Effector memory CD4-positive, alpha-beta T cell (primary cell): ENCODE results near the gene KLF14.

Experiments used
- DNase-seq, 3 donors: peaks; one replicate each; pipeline ENCODE4 v3.0.0-alpha.2; 2020
- H3K27ac ChIP-seq: 2 replicates; pipeline ENCODE4 v1.7.0; 2013; ENCODE audit warnings: mild to moderate bottlenecking, low read length, moderate library complexity; ENCODE audit not compliant: insufficient read depth, poor library complexity, severe bottlenecking
- H3K27me3 ChIP-seq: replicated peaks from 2 replicates; pipeline ENCODE4 v1.7.0; 2013; ENCODE audit warnings: mild to moderate bottlenecking, low read length; ENCODE audit not compliant: insufficient read depth, control insufficient read depth, poor library complexity, severe bottlenecking
- H3K36me3 ChIP-seq: 2 replicates; pipeline ENCODE4 v1.7.0; 2013; ENCODE audit warnings: mild to moderate bottlenecking, low read length, moderate library complexity; ENCODE audit not compliant: control insufficient read depth, insufficient read depth
- H3K4me1 ChIP-seq: 2 replicates; pipeline ENCODE4 v1.7.0; 2013; ENCODE audit warnings: low read length, mild to moderate bottlenecking; ENCODE audit not compliant: control insufficient read depth, insufficient read depth, poor library complexity, severe bottlenecking
- H3K4me3 ChIP-seq: 2 replicates; pipeline ENCODE4 v1.7.0; 2013; ENCODE audit warnings: low read length, low read depth, mild to moderate bottlenecking; ENCODE audit not compliant: insufficient read depth, poor library complexity, severe bottlenecking
- H3K9me3 ChIP-seq: 2 replicates; pipeline ENCODE4 v1.7.0; 2013; ENCODE audit warnings: mild to moderate bottlenecking, low read length, moderate library complexity; ENCODE audit not compliant: control insufficient read depth

The KLF14 gene

DNA sequence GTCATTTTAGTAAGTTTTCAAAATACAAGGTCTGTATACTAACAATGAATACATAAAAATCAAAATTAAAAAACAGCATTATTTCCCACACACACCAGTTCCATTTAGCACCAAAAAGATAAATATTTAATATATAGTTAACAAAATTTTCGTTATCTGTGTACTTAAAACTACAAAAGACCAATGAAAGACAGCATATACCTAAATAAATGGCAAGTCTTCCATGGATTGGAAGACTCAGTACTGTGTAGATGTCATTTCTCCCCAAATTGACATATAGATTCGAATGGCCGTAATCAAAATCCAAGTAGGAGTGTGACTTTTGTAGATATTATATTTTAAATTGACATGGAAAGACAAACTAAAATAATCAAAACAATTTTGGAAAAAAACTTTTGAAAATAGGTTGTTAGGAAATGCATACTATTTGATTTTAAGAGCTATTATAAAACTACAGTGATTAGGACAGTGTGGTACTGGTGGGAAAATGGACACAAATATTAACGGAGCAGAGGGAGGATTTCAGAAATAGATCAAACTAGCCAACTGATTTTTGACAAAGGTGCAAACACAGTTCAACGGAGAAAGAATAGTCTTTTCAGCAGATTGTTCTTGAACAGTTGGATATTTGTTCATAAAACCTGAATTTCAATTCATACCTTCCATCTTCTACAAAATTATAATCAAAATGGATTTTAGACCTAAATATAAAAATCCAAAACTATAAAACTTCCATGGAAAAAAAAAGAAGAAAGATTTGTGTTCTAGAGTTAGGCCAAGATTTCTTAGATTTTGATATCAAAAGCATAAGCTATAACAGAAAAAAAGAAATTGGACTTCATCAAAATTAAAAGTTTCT is 14.8 kb upstream of the KLF14 start:
- Histone ChIP-seq H3K9me3 (no peaks in the 10 kb centered on the region), H3K27me3 (peaks cover 5% of the 10 kb centered on the region), H3K4me1 (no peaks in the 10 kb centered on the region), H3K4me3 (no peak overlapping the region), H3K36me3 (no peaks in the 10 kb centered on the region), H3K27ac (no peak overlapping the region)
- no peak for DNase-seq

DNA sequence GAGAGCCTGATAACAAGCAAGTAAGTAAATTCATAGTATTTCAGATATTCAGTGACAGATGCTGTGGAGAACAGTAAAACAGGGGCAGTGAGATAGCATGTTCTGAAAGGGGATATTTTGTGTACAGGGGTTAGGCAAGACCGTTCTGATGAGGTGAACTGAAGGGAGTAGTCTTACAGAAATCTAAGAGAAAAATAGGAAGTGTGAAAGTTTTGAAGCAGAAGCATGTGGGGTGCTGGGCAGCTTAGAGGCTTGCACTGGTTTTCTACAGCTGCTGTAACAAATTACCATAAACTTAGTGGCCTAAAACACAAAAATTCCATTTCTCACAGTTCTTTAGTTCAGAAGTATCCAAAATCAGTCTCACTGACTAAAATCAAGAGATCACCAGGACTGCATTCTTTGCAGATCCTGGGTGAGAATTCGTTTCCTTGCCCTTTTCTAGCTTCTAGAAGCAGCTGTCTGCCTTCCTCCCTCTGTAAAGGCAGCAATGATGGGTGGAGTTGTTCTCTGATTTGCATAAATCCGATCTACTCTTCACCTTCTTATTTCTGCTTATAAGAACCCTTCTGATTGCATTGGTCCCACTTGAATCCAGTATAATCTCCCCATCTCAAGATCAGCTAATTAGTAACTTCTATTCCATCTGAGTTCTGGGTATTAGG is 7.5 kb upstream of the KLF14 start:
- peaks cover 28% of the 10 kb centered on the region for H3K27me3 ChIP-seq
- no peaks in the 10 kb centered on the region for H3K4me1 ChIP-seq

DNA sequence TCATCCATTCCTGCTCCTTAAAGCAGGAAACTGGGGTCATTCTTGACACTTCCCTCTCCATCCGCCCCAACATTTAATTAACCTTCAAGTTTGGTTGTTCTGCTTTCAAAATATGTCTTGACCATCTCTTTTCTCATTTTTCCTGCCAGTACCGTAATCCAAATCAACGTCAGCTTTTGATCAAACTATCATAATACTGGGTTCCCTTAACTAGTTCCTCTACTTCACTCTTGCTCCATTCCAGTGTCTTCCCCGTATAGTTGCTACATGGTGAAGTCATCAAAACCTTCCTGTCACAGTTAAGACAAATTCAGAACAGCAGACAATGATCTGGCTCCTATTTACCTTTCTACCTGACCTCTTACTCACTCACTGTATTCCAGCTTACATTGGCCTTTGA is 6.6 kb upstream of the KLF14 start:
- H3K4me1 ChIP-seq = no peaks in the 10 kb centered on the region
- H3K27ac ChIP-seq = no peak overlapping the region
- no peak overlapping the region for H3K4me3 ChIP-seq
- no peaks in the 10 kb centered on the region for H3K9me3 ChIP-seq
- DNase-seq = no peak
- peaks cover 36% of the 10 kb centered on the region for H3K27me3 ChIP-seq
- H3K36me3 ChIP-seq = no peaks in the 10 kb centered on the region

More for the DNA sequence above, 7.5 kb upstream of the KLF14 start:
- no peak overlapping the region for H3K27ac ChIP-seq
- no peak for DNase-seq
- H3K4me3 ChIP-seq = no peak overlapping the region
- H3K9me3 ChIP-seq = no peaks in the 10 kb centered on the region
- H3K36me3 ChIP-seq = no peaks in the 10 kb centered on the region

DNA sequence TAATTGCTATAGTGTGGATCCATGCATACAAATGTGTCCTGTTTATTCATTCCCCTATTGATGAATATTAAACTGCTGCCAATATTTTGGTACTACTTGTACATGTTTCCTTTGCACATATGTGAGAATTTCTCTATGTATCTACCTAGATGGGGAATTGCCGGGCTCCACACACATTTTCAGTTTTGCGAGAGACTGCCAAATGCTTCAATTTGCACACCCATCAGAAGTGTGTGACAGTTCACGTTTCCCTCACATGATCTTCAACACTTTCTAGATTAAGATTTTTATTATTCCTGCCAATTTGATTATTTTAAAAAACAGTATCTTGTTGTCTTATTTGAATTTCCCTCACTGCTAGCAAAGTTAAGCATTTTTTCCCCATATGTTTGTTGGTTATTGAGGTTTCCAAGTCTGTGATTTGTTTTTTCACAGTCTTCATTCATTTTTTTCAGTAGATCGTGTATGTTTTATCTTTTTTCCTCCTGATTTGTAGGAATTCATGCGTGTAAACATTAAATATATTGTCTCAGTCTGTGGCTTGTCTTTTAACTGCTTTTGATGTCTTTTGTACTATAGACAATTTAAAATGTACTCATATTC is 2.4 kb upstream of the KLF14 start:
- Histone ChIP-seq H3K4me3 (no peak overlapping the region), H3K4me1 (no peaks in the 10 kb centered on the region), H3K36me3 (no peaks in the 10 kb centered on the region), H3K27ac (no peak overlapping the region), H3K9me3 (no peaks in the 10 kb centered on the region), H3K27me3 (peaks cover 52% of the 10 kb centered on the region)
- DNase-seq = no peak

DNA sequence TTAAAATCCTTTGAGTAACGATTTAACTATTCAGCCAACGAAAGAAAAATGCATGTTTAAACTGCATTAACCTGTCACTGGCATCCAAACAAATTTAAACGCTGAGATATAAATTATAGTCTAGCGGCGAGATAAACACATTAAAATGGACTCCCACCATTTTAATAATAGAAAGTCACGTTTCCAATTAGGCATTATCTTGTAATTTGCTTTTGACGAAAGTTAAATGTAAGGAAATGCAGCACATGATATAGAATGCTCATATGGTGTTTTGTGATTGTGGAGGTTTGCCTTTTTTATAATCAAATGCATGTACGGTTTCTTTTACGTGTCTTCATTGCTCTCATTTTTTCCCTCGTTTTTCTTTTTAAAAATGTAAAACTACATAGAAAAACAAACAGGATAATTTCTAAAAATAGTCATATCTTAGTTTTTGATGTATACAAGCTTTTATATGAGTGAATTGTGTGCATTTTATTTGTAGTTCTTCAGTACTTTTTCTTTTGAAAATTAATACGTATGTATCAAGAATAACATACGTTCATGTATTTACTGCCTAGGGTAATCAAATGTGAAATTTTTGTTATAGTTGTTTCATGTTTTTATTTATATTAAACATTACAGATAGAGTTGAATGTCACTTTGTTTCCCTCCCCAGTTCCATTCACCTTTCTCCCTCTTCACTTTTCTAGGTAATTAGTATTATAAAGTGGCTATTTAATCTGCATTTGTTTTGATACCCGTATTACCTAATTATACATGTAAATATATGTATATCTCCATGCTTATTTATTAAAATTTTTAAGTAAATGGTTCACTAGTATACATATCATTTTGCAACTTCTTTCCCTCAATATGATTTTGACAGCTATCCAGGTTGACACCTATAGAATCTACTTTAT is 1.1 kb upstream of the KLF14 start:
- Histone ChIP-seq H3K36me3 (no peaks in the 10 kb centered on the region), H3K27ac (no peak overlapping the region), H3K27me3 (peaks cover 57% of the 10 kb centered on the region), H3K4me3 (peak overlapping the region; percentile 53), H3K4me1 (no peaks in the 10 kb centered on the region), H3K9me3 (no peaks in the 10 kb centered on the region)
- DNase-seq = no peak

DNA sequence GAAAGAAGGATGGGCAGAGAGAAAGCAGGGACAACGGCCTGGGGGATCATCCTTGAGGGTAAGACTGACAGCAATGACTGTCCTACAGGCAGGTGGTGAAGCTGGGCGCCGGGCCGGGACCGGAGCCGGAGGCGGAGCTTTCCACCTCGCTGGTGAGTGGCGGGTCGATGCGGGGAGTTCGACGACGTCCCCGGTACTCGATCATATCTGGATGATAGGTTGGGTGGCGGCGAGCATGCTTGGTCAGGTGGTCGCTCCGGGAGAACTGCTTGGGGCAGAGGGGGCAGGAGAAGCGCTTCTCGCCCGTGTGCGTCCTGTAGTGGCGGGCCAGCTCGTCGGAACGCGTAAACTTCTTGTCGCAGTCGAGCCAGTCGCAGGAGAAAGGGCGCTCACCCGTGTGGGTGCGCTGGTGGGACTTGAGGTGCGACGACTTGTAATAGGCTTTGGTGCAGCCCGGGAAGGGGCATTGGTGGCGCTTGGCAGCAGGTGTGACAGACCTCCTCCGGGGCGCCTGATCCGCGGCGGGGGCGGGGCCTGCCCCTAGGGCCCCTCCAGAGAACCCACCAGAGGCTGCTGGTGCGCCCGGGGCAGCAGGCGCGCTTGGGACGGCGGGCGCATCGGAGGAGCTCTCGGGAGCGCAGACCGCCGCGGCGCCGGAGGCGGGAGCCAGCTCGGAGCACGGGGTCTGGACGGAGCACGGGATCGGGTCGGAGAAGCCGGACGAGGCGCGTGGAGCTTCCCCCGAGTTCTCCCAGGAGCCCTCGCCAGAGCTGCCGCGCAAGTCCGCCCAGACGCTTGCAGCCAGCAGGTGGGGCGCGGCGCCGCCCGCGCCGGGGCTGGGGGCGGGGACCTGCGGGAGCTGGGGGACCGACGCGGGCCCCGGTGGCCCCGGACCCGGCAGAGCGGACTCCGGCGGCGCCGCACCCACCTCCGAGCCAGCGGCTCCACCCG is 752 bp downstream of the KLF14 start:
- no peaks in the 10 kb centered on the region for H3K9me3 ChIP-seq

DNA sequence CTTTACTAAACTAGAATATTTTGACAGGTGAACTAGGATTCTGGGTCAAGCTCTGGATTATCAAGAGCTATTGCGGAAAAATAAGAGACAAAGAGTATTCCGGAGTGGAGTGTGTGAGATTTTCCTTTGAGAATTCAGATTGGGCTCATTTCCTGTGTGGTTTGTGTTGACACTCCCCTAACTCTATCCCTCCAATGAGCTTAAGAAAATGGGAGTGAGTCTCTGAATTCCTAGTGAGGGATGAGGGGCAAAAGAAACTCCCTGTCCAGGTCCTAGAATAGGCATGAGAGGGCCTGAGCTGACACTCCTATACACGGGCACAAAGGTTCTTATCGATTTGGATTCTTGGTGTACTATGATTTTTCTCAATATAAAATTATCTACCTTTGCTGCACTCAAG is 10.2 kb downstream of the KLF14 start:
- H3K9me3 ChIP-seq = no peaks in the 10 kb centered on the region
- H3K27ac ChIP-seq = no peak overlapping the region
- H3K36me3 ChIP-seq = no peaks in the 10 kb centered on the region
- H3K27me3 ChIP-seq = no peaks in the 10 kb centered on the region
- H3K4me1 ChIP-seq = no peaks in the 10 kb centered on the region
- no peak for DNase-seq
- H3K4me3 ChIP-seq = no peak overlapping the region

More for the DNA sequence above, 752 bp downstream of the KLF14 start:
- Histone ChIP-seq H3K4me3 (no peak overlapping the region), H3K4me1 (no peaks in the 10 kb centered on the region), H3K27me3 (peaks cover 47% of the 10 kb centered on the region), H3K27ac (no peak overlapping the region), H3K36me3 (no peaks in the 10 kb centered on the region)
- DNase-seq = no peak

DNA sequence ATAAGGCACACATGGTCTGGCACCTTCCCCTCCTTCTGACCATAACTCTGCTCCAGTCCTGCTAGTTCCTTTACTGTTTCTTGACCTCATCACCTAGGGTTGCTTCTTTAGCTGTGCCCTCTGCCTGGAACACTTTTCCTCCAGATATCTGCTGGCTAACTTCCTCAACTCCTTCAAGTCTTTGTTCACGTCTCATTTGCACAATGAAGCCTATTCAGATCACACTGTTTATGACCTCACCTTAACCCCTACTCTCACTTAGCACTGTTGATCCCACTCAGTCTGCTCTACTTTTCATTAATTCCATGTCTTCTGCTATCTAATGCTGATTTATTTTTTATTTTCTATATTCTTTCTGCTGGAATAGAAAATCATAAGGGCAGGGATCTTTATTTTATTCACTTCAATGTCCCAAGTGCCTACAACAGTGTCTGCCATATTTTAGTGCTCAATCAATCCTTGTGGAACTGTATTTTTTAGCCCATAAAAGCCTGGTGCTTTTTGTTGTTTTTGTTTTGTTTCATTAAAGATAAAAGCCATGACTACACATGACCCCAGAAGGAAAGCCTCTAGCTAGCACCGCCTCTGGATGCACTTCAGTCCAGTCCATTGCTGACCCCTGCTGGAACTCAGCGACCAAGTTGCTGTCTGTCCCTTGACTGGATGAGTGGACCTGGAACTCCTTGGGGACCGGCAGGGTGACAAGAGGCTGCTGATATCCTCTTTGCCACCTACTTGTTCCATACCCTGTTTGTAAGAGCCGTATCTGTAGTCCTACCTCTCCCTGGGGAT is 12.3 kb downstream of the KLF14 start:
- no peaks in the 10 kb centered on the region for H3K36me3 ChIP-seq
- H3K27me3 ChIP-seq = no peaks in the 10 kb centered on the region
- H3K4me3 ChIP-seq = no peak overlapping the region
- DNase-seq = no peak
- no peaks in the 10 kb centered on the region for H3K9me3 ChIP-seq
- no peaks in the 10 kb centered on the region for H3K4me1 ChIP-seq
- no peak overlapping the region for H3K27ac ChIP-seq
